OCI-LY3 (cell line): ENCODE results near the gene BAZ1B.
"Not testable (repeated sequence)": the region's sequence is repeated elsewhere in the genome, so short reads cannot be mapped to it uniquely, and the experiment has no call there.

Experiments used
- H2AFZ ChIP-seq: fragments of 200-600, 300-600 bp; shearing (Covaris generic); 2 replicates; pipeline ENCODE4 v1.6.0; 2014; ENCODE audit warnings: antibody characterized with exemption, low read depth, low read length
- H3K27ac ChIP-seq: fragments of 200-600, 300-600 bp; sonication (generic); 2 replicates; pipeline ENCODE4 v1.5.1; 2014; ENCODE audit warnings: mild to moderate bottlenecking, low read length, moderate library complexity, mixed read lengths
- H3K27me3 ChIP-seq: fragments of 200-600, 300-600 bp; sonication (generic); 2 replicates; pipeline ENCODE4 v1.6.1; 2014; ENCODE audit warnings: low read depth, low read length, mixed read lengths
- H3K36me3 ChIP-seq: fragments of 200-600, 300-600 bp; sonication (generic); replicated peaks from 2 replicates; pipeline ENCODE3; 2014; ENCODE audit warnings: low read depth, low read length, mixed read lengths
- H3K4me1 ChIP-seq: fragments of 300-600, 200-600 bp; sonication (generic); 2 replicates; pipeline ENCODE4 v1.6.1; 2014; ENCODE audit warnings: low read length, mixed read lengths
- H3K4me2 ChIP-seq: fragments of 200-600, 300-600 bp; sonication (generic); 2 replicates; pipeline ENCODE4 v1.6.1; 2014; ENCODE audit warnings: low read length, mixed read lengths
- H3K4me3 ChIP-seq: fragments of 300-600, 200-600 bp; sonication (generic); 2 replicates; pipeline ENCODE4 v1.5.1; 2014; ENCODE audit warnings: antibody characterized with exemption, mild to moderate bottlenecking, low read length, moderate library complexity
- H3K79me2 ChIP-seq: fragments of 300-600, 200-600 bp; shearing (Covaris generic); 2 replicates; pipeline ENCODE4 v1.6.1; 2014; ENCODE audit warnings: mild to moderate bottlenecking, low read length, mixed read lengths
- H3K9ac ChIP-seq: fragments of 300-600, 200-600 bp; shearing (Covaris generic); 2 replicates; pipeline ENCODE4 v1.6.0; 2014; ENCODE audit warnings: mild to moderate bottlenecking, low read length, moderate library complexity
- H3K9me3 ChIP-seq: fragments of 200-600, 300-600 bp; shearing (Covaris generic); 2 replicates; pipeline ENCODE4 v1.6.1; 2014; ENCODE audit warnings: low read length, mixed read lengths; ENCODE audit not compliant: insufficient read depth
- H4K20me1 ChIP-seq: fragments of 200-600, 300-600 bp; sonication (generic); 2 replicates; pipeline ENCODE4 v1.6.1; 2016; ENCODE audit warnings: low read length, mixed read lengths; ENCODE audit not compliant: insufficient read depth
- EZH2phosphoT487 ChIP-seq: fragments of 200-600 bp; shearing (Covaris generic); IDR thresholded peaks from 2 replicates; pipeline ENCODE4 v1.6.1; 2018; ENCODE audit warnings: antibody characterized with exemption, mixed run types, low read depth
- TF ChIP-seq, protein P1 (sequence below): fragments of 200-600, 300-600 bp; sonication (generic); IDR thresholded peaks from 2 replicates; pipeline ENCODE4 v1.5.1; 2014; ENCODE audit warnings: antibody characterized with exemption, low read length, low read depth

Gene BAZ1B

DNA sequence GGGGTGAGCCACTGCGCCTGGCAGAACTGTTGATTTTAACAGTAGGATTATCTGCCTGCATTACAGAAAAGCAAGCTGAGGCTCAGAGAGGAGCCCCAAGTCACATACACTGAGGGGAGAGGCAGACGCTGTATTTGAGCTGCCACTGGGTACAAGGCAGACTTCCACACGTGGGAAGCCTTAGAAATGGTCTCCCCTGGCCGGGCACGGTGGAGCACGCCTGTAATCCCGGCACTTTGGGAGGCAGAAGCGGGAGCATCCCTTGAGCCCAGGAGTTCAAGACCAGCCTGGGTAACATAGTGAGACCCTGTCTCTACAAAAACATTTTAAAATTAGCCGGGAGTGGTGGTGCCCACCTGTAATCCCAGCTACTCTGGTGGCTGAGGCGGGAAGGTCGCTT, 89.4 kb downstream of the BAZ1B start:
- Histone ChIP-seq H3K36me3 (no peaks in the 10 kb centered on the region), H3K27me3 (no peaks in the 10 kb centered on the region), H3K4me1 (no peaks in the 10 kb centered on the region), H2AFZ (no peak overlapping the region), H3K4me3 (no peak overlapping the region), H3K27ac (no peak overlapping the region), H4K20me1 (no peaks in the 10 kb centered on the region), H3K4me2 (no peak overlapping the region), H3K79me2 (no peaks in the 10 kb centered on the region), H3K9ac (no peak overlapping the region), H3K9me3 (no peaks in the 10 kb centered on the region)
- no peak for TF ChIP-seq EZH2phosphoT487

DNA sequence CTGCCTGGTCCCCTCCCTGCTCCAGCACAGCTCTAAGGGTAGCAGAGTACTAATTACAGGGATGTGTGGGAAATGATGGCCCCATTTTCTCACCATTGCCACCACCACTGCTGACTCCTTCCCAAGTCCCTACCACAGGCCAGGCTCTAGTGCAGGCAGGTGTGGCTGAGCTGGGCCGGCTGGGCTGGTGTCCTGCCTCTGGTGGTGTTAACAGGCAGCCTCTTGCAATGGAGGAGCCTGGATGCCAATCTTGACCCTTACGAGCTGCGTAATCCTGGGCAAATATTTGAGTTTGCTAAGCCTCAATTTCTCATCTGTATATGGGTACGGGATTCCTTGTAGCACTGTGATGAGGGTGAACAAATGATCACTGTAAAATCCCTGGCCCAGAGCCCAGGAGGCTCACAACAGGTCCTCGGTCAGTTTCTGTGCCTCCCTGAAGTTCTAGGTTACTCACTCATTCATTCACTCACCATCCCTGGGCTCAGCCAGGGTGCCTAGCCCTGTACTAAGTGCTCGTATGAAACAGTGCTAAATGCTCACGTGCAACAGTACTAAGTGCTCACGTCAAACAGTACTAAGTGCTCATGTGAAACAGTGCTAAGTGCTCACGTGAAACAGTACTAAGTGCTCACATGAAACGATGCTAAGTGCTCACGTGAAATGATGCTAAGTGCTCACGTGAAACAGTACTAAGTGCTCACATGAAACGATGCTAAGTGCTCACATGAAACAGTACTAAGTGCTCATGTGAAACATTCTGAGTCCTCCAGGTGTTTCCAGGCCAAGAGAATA, 90.9 kb downstream of the BAZ1B start:
- no peaks in the 10 kb centered on the region for H3K9me3 ChIP-seq
- H3K79me2 ChIP-seq = no peaks in the 10 kb centered on the region
- no peak overlapping the region for H2AFZ ChIP-seq
- TF ChIP-seq EZH2phosphoT487 = no peak
- TF ChIP-seq, protein P1, sequence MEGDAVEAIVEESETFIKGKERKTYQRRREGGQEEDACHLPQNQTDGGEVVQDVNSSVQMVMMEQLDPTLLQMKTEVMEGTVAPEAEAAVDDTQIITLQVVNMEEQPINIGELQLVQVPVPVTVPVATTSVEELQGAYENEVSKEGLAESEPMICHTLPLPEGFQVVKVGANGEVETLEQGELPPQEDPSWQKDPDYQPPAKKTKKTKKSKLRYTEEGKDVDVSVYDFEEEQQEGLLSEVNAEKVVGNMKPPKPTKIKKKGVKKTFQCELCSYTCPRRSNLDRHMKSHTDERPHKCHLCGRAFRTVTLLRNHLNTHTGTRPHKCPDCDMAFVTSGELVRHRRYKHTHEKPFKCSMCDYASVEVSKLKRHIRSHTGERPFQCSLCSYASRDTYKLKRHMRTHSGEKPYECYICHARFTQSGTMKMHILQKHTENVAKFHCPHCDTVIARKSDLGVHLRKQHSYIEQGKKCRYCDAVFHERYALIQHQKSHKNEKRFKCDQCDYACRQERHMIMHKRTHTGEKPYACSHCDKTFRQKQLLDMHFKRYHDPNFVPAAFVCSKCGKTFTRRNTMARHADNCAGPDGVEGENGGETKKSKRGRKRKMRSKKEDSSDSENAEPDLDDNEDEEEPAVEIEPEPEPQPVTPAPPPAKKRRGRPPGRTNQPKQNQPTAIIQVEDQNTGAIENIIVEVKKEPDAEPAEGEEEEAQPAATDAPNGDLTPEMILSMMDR = no peak
- no peak overlapping the region for H3K4me2 ChIP-seq
- no peak overlapping the region for H3K27ac ChIP-seq
- H3K4me3 ChIP-seq = no peak overlapping the region
- no peaks in the 10 kb centered on the region for H3K27me3 ChIP-seq
- H4K20me1 ChIP-seq = no peaks in the 10 kb centered on the region
- no peak overlapping the region for H3K9ac ChIP-seq
- H3K4me1 ChIP-seq = no peaks in the 10 kb centered on the region
- no peaks in the 10 kb centered on the region for H3K36me3 ChIP-seq

DNA sequence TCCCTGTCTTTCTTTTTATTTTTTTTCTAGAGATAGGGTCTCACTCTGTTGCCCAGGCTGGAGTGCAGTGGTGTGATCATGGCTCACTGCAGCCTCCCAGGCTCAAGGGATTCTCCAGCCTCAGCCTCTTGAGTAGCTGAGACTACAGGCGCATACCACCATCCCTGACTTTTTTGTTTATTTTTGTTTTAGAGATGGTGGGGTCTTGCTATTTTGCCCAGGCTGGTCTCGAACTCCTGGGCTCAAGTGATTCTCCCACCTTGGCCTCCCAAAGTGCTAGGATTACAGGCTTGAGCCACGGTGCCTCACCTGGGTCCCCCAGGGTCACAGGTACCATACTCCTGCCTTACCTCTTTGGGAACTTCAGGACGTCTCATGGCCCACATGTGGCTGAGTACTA, 91.6 kb downstream of the BAZ1B start:
- H3K4me2 ChIP-seq, H3K9ac ChIP-seq: not testable (repeated sequence)

GRCh38 chr7:73429622-73430505, 92.2 kb downstream of the BAZ1B start:
- Histone ChIP-seq H3K4me1 (no peaks in the 10 kb centered on the region), H2AFZ (no peak overlapping the region)

More for the DNA sequence above, 91.6 kb downstream of the BAZ1B start:
- not testable (repeated sequence) for H3K4me1 ChIP-seq, H4K20me1 ChIP-seq, H3K4me3 ChIP-seq, H3K27ac ChIP-seq, H3K36me3 ChIP-seq, H3K27me3 ChIP-seq, H2AFZ ChIP-seq, H3K9me3 ChIP-seq, H3K79me2 ChIP-seq

More at GRCh38 chr7:73429622-73430505, 92.2 kb downstream of the BAZ1B start:
- Histone ChIP-seq H3K27me3 (no peaks in the 10 kb centered on the region), H3K9me3 (no peaks in the 10 kb centered on the region), H3K79me2 (no peaks in the 10 kb centered on the region), H4K20me1 (no peaks in the 10 kb centered on the region), H3K36me3 (no peaks in the 10 kb centered on the region), H3K4me3 (no peak overlapping the region), H3K9ac (no peak overlapping the region), H3K27ac (no peak overlapping the region), H3K4me2 (no peak overlapping the region)
- no peak for TF ChIP-seq EZH2phosphoT487
- TF ChIP-seq, protein P1 = no peak
